Trophoblast cell (in vitro differentiated cells and primary cell): ENCODE measurements around the gene MYO7B.

ENCODE experiments used
- DNase-seq, 2 donors: peaks; one replicate each; pipeline ENCODE4 v3.0.0-alpha.2; 2016
- H2AFZ ChIP-seq: 2 replicates; pipeline ENCODE4 v1.6.1; 2013; ENCODE audit warnings: low read length, moderate library complexity, mild to moderate bottlenecking; ENCODE audit not compliant: insufficient read depth, poor library complexity
- H2AK5ac ChIP-seq: 2 replicates; pipeline ENCODE4 v1.6.1; 2013; ENCODE audit warnings: mild to moderate bottlenecking, low read length
- H2BK120ac ChIP-seq: 2 replicates; pipeline ENCODE4 v1.6.1; 2013; ENCODE audit warnings: low read length, mild to moderate bottlenecking, moderate library complexity; ENCODE audit not compliant: insufficient read depth, poor library complexity
- H2BK12ac ChIP-seq: 2 replicates; pipeline ENCODE4 v1.6.1; 2013; ENCODE audit warnings: mild to moderate bottlenecking, low read length, moderate library complexity
- H2BK5ac ChIP-seq: 2 replicates; pipeline ENCODE4 v1.6.1; 2013; ENCODE audit warnings: low read length, low read depth, moderate library complexity, mild to moderate bottlenecking; ENCODE audit not compliant: poor library complexity
- H3K14ac ChIP-seq: 2 replicates; pipeline ENCODE4 v1.6.1; 2013; ENCODE audit warnings: mild to moderate bottlenecking, low read length
- H3K18ac ChIP-seq: 2 replicates; pipeline ENCODE4 v1.6.1; 2013; ENCODE audit warnings: mild to moderate bottlenecking, low read length
- H3K23ac ChIP-seq: 2 replicates; pipeline ENCODE4 v1.6.1; 2013; ENCODE audit warnings: low read length
- H3K27ac ChIP-seq: 2 replicates; pipeline ENCODE4 v1.5.1; 2013; ENCODE audit warnings: low read depth, mild to moderate bottlenecking, inconsistent platforms, low read length, moderate library complexity
- H3K27me3 ChIP-seq: 2 replicates; pipeline ENCODE4 v1.6.1; 2013; ENCODE audit warnings: inconsistent platforms, mild to moderate bottlenecking, low read length, moderate library complexity; ENCODE audit not compliant: insufficient read depth
- H3K36me3 ChIP-seq, 2 experiments: 1 replicate in 1 of 2; 2 replicates in 1 of 2; pipeline ENCODE4 v1.6.1; 2013; ENCODE audit warnings: low read length in 2 of 2, mild to moderate bottlenecking in 2 of 2, moderate library complexity in 1 of 2; ENCODE audit not compliant: insufficient read depth in 2 of 2, control insufficient read depth in 1 of 2
- H3K4ac ChIP-seq: 2 replicates; pipeline ENCODE4 v1.6.1; 2013; ENCODE audit warnings: low read depth, mild to moderate bottlenecking, low read length, moderate library complexity
- H3K4me1 ChIP-seq, 2 experiments: 1 replicate in 1 of 2; 2 replicates in 1 of 2; pipeline ENCODE4 v1.6.1; 2013; ENCODE audit warnings: low read length in 2 of 2, mild to moderate bottlenecking in 2 of 2, moderate library complexity in 1 of 2; ENCODE audit not compliant: insufficient read depth in 2 of 2, control insufficient read depth in 1 of 2
- H3K4me2 ChIP-seq: 2 replicates; pipeline ENCODE4 v1.6.1; 2013; ENCODE audit warnings: inconsistent platforms, mild to moderate bottlenecking, low read length, moderate library complexity
- H3K4me3 ChIP-seq: 2 replicates; pipeline ENCODE4 v1.5.1; 2013; ENCODE audit warnings: mild to moderate bottlenecking, low read depth, low read length, inconsistent platforms
- H3K79me1 ChIP-seq: one replicate; pipeline ENCODE4 v1.6.1; 2013; ENCODE audit warnings: low read length
- H3K79me2 ChIP-seq: 2 replicates; pipeline ENCODE4 v1.6.1; 2013; ENCODE audit warnings: low read length, mild to moderate bottlenecking; ENCODE audit not compliant: control insufficient read depth, insufficient read depth, poor library complexity
- H3K9ac ChIP-seq: 2 replicates; pipeline ENCODE4 v1.6.1; 2013; ENCODE audit warnings: mild to moderate bottlenecking, low read length
- H3K9me3 ChIP-seq: 2 replicates; pipeline ENCODE4 v1.6.1; 2013; ENCODE audit warnings: low read depth, mild to moderate bottlenecking, control low read depth, inconsistent platforms, low read length; ENCODE audit not compliant: insufficient read depth
- H4K12ac ChIP-seq: 2 replicates; pipeline ENCODE4 v1.6.1; 2013; ENCODE audit warnings: low read depth, mild to moderate bottlenecking, low read length, moderate library complexity
- H4K8ac ChIP-seq: 2 replicates; pipeline ENCODE4 v1.6.1; 2013; ENCODE audit warnings: low read depth, mild to moderate bottlenecking, low read length, moderate library complexity
- H4K91ac ChIP-seq: one replicate; pipeline ENCODE4 v1.6.1; 2013; ENCODE audit warnings: low read depth, mild to moderate bottlenecking, low read length, moderate library complexity
- WGBS: extraction: QIAGEN DNeasy Blood & Tissue Kit; methylation state at CpG from one replicate; pipeline ENCODE4 v1.1.7; 2013; ENCODE audit warnings: missing lambda C conversion rate; ENCODE audit not compliant: insufficient read length, insufficient coverage; ENCODE audit errors: extremely low coverage; 5-methylcytosine and 5-hydroxymethylcytosine counted together

Gene MYO7B

GRCh38 chr2:127641846-127642507 is 106.5 kb downstream of the MYO7B start:
- no peak overlapping the region for H2AFZ ChIP-seq
- peak overlapping the region; percentile 55 for H2AK5ac ChIP-seq
- H4K8ac ChIP-seq: peak overlapping the region; percentile 57
- peak overlapping the region; percentile 40 for H4K91ac ChIP-seq
- peak overlapping the region; percentile 52 for H3K14ac ChIP-seq
- H3K9me3 ChIP-seq: peaks cover 2% of the 10 kb centered on the region
- no peak overlapping the region for H2BK5ac ChIP-seq
- peak overlapping the region; percentile 56 for H3K18ac ChIP-seq
- H4K12ac ChIP-seq: peak overlapping the region; percentile 21
- H3K79me1 ChIP-seq: peaks cover 24% of the 10 kb centered on the region
- H3K4ac ChIP-seq: peak overlapping the region; percentile 4
- H2BK120ac ChIP-seq: no peak overlapping the region
- no CpG with 5 or more reads among the region's 25 CpGs for WGBS
- peak overlapping the region; percentile 65 for H2BK12ac ChIP-seq
- no peak overlapping the region for H3K27ac ChIP-seq
- H3K4me2 ChIP-seq: no peak overlapping the region
- H3K36me3 ChIP-seq: no peaks in the 10 kb centered on the region
- H3K27me3 ChIP-seq: no peaks in the 10 kb centered on the region
- no peak for DNase-seq
- H3K4me3 ChIP-seq: no peak overlapping the region
- peaks cover 16 to 29% of the 10 kb centered on the region in 2 experiments for H3K4me1 ChIP-seq
- no peak overlapping the region for H3K23ac ChIP-seq
- peaks cover 3% of the 10 kb centered on the region for H3K79me2 ChIP-seq
- H3K9ac ChIP-seq: no peak overlapping the region

DNA sequence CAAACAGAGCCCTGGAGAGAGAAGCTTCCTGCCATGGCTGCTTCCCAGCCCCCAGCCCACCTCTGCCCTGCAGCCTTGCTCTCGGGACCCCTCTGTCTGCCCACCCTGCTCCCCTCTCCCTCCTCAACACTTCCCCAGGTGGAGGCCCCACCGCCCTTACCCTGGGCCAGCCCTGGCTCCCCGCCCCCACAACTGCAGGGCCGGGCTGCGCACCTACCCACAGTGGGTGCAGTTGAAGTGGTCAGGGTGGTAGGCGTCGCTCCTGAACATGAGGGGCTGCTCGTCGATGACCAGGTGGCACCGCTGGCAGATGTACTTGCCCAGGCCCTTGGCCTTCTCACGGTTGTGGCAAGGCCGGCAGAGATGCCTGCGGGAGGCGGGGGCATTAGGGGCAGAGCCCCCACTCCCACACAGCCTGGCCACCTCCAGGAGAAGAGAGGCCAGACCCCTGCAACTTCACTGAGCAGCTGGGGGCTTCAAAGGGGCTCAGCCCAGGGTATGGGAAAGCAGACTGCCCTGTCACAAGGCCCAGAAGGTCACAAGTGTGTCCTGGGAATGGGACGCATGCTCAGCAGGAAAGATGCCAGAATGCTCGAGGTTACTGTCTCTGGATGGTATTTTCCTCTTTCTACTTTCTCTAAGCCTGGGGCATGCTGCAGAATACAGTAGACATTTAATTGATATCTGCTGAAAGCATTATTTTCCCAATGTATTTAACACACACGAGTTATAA is 107.4 kb downstream of the MYO7B start:
- Histone ChIP-seq H3K27ac (no peak overlapping the region), H3K79me2 (peaks cover 2% of the 10 kb centered on the region), H3K36me3 (no peaks in the 10 kb centered on the region), H2AK5ac (peak overlapping the region; percentile 34), H4K8ac (no peak overlapping the region), H2BK12ac (peak overlapping the region; percentile 6), H4K12ac (no peak overlapping the region), H3K79me1 (peaks cover 17% of the 10 kb centered on the region), H3K23ac (no peak overlapping the region), H2BK120ac (peak overlapping the region; percentile 13), H3K9me3 (peaks cover 2% of the 10 kb centered on the region), H3K27me3 (no peaks in the 10 kb centered on the region), H3K14ac (peak overlapping the region; percentile 6), H2BK5ac (no peak overlapping the region), H3K4me2 (no peak overlapping the region), H3K4ac (no peak overlapping the region), H3K4me1 (peaks cover 8 to 22% of the 10 kb centered on the region in 2 experiments), H2AFZ (no peak overlapping the region), H3K4me3 (no peak overlapping the region), H3K9ac (no peak overlapping the region), H3K18ac (no peak overlapping the region), H4K91ac (peak overlapping the region; percentile 33)
- WGBS: no CpG with 5 or more reads among the region's 17 CpGs
- no peak for DNase-seq

GRCh38 chr2:127643439-127644065 is 108.1 kb downstream of the MYO7B start:
- Histone ChIP-seq H3K4me3 (no peak overlapping the region), H4K8ac (no peak overlapping the region), H3K4me1 (peaks cover 5 to 15% of the 10 kb centered on the region in 2 experiments), H2BK12ac (peak overlapping the region; percentile 32), H3K9me3 (peaks cover 2% of the 10 kb centered on the region), H2BK120ac (no peak overlapping the region), H2AFZ (no peak overlapping the region), H3K4me2 (no peak overlapping the region), H2AK5ac (no peak overlapping the region), H3K79me1 (peaks cover 10% of the 10 kb centered on the region), H3K4ac (no peak overlapping the region), H3K36me3 (no peaks in the 10 kb centered on the region), H4K12ac (no peak overlapping the region), H4K91ac (peak overlapping the region; percentile 32), H3K27me3 (no peaks in the 10 kb centered on the region), H3K27ac (no peak overlapping the region), H3K79me2 (no peaks in the 10 kb centered on the region), H3K14ac (no peak overlapping the region), H3K18ac (no peak overlapping the region), H3K9ac (no peak overlapping the region), H3K23ac (no peak overlapping the region), H2BK5ac (no peak overlapping the region)
- DNase-seq: no peak
- no CpG with 5 or more reads among the region's 15 CpGs for WGBS

GRCh38 chr2:127644066-127645025 is 108.9 kb downstream of the MYO7B start:
- Histone ChIP-seq H3K27me3 (no peaks in the 10 kb centered on the region), H2AFZ (no peak overlapping the region)

More at GRCh38 chr2:127644066-127645025, 108.9 kb downstream of the MYO7B start:
- H3K4me2 ChIP-seq: no peak overlapping the region
- H2AK5ac ChIP-seq: no peak overlapping the region
- H3K9me3 ChIP-seq: peaks cover 2% of the 10 kb centered on the region
- WGBS: no CpG with 5 or more reads among the region's 19 CpGs
- no peaks in the 10 kb centered on the region for H3K36me3 ChIP-seq
- no peak overlapping the region for H2BK5ac ChIP-seq
- no peak overlapping the region for H3K4ac ChIP-seq
- peak overlapping the region; percentile 32 for H4K91ac ChIP-seq
- peak in 1 of 2 donors; percentile 31 for DNase-seq
- H3K79me1 ChIP-seq: peaks cover 9% of the 10 kb centered on the region
- no peak overlapping the region for H3K27ac ChIP-seq
- H3K79me2 ChIP-seq: no peaks in the 10 kb centered on the region
- H3K14ac ChIP-seq: no peak overlapping the region
- H3K4me3 ChIP-seq: no peak overlapping the region
- no peak overlapping the region for H4K12ac ChIP-seq
- H2BK120ac ChIP-seq: no peak overlapping the region
- H2BK12ac ChIP-seq: peak overlapping the region; percentile 32
- H3K18ac ChIP-seq: no peak overlapping the region
- H4K8ac ChIP-seq: no peak overlapping the region
- peaks cover 5 to 14% of the 10 kb centered on the region in 2 experiments for H3K4me1 ChIP-seq
- no peak overlapping the region for H3K9ac ChIP-seq
- H3K23ac ChIP-seq: no peak overlapping the region
